WTC11 (cell line): ENCODE data around the gene GYS2. TPM values are rescaled to one million over a fixed set of nuclear protein-coding genes. Genes with fewer than 3 reads are reported as not detected.

Experiments
- ATAC-seq: fragments of 200-7000 bp; cut with Tn5 transposase; 2 replicates; pipeline ENCODE4 v1.10.0; 2021; ENCODE audit warnings: mild to moderate bottlenecking, moderate library complexity
- CTCF ChIA-PET: fragments of 300-600 bp; sonication (Branson Sonifier 250); formaldehyde crosslinking; loops from one replicate; lab custom pipeline; 2021; ENCODE audit warnings: antibody characterized with exemption; lab: Charles Lee
- POLR2A ChIA-PET: fragments of 350-600 bp; sonication (Branson Sonifier 250); formaldehyde crosslinking; loops from one replicate; lab custom pipeline; 2021; ENCODE audit warnings: antibody characterized with exemption; lab: Charles Lee
- DNase-seq: peaks from one replicate; pipeline ENCODE4 v3.0.0; 2021; ENCODE audit warnings: low spot score
- H3K27ac Mint-ChIP-seq: 2 replicates; pipeline ENCODE4 v1.8.0; 2021; ENCODE audit warnings: mixed read lengths
- H3K27me3 Mint-ChIP-seq: 2 replicates; pipeline ENCODE4 v1.8.0; 2021; ENCODE audit warnings: low read depth, mild to moderate bottlenecking, moderate library complexity, mixed read lengths
- H3K36me3 Mint-ChIP-seq: 2 replicates; pipeline ENCODE4 v1.8.0; 2021; ENCODE audit warnings: mixed read lengths
- H3K4me1 Mint-ChIP-seq: 2 replicates; pipeline ENCODE4 v1.8.0; 2022; ENCODE audit warnings: mixed read lengths
- H3K4me3 Mint-ChIP-seq: 2 replicates; pipeline ENCODE4 v1.8.0; 2021; ENCODE audit warnings: mild to moderate bottlenecking, moderate library complexity, mixed read lengths
- H3K9me3 Mint-ChIP-seq: 2 replicates; pipeline ENCODE4 v1.8.0; 2021; ENCODE audit warnings: mixed read lengths
- ATF2 ChIP-seq: sonication (generic); formaldehyde crosslinking; IDR thresholded peaks from 2 replicates; pipeline ENCODE4 v1.8.1; 2022; ENCODE audit warnings: low read depth, missing genetic modification reagents, borderline replicate concordance
- ATF6 ChIP-seq: sonication (generic); formaldehyde crosslinking; IDR thresholded peaks from 2 replicates; pipeline ENCODE4 v1.8.1; 2023; ENCODE audit warnings: mild to moderate bottlenecking, missing genetic modification reagents
- CBFB ChIP-seq: sonication (generic); formaldehyde crosslinking; IDR thresholded peaks from 2 replicates; pipeline ENCODE4 v1.8.1; 2022; ENCODE audit warnings: mild to moderate bottlenecking, low read depth, missing genetic modification reagents
- ELF4 ChIP-seq: sonication (generic); formaldehyde crosslinking; IDR thresholded peaks from 2 replicates; pipeline ENCODE4 v1.8.1; 2022; ENCODE audit warnings: low read depth, mild to moderate bottlenecking, moderate library complexity, missing genetic modification reagents
- EMX1 ChIP-seq: fragments of 250-450 bp; sonication (Bioruptor Pico); IDR thresholded peaks from 2 replicates; pipeline ENCODE4 v1.8.0; 2021; ENCODE audit warnings: mild to moderate bottlenecking
- ESRRA ChIP-seq: sonication (generic); formaldehyde crosslinking; IDR thresholded peaks from 2 replicates; pipeline ENCODE4 v1.8.1; 2022; ENCODE audit warnings: mild to moderate bottlenecking, missing genetic modification reagents, borderline replicate concordance
- FOXJ3 ChIP-seq: sonication (generic); formaldehyde crosslinking; IDR thresholded peaks from 2 replicates; pipeline ENCODE4 v1.9.0; 2021; ENCODE audit warnings: missing genetic modification reagents, mild to moderate bottlenecking, borderline replicate concordance
- FOXP1 ChIP-seq: sonication (generic); formaldehyde crosslinking; IDR thresholded peaks from 2 replicates; pipeline ENCODE4 v1.8.0; 2022; ENCODE audit warnings: missing genetic modification reagents, mild to moderate bottlenecking, moderate library complexity, borderline replicate concordance
- IRF1 ChIP-seq: sonication (generic); formaldehyde crosslinking; IDR thresholded peaks from 2 replicates; pipeline ENCODE4 v1.8.0; 2023; ENCODE audit warnings: missing genetic modification reagents
- JAZF1 ChIP-seq: fragments of 250-450 bp; sonication (Bioruptor Pico); IDR thresholded peaks from 2 replicates; pipeline ENCODE4 v1.9.0; 2021; ENCODE audit warnings: moderate library complexity, mild to moderate bottlenecking, inconsistent platforms
- NFE2L1 ChIP-seq: sonication (generic); formaldehyde crosslinking; IDR thresholded peaks from 2 replicates; pipeline ENCODE4 v1.8.1; 2023; ENCODE audit warnings: missing genetic modification reagents
- NR2C2 ChIP-seq: sonication (generic); formaldehyde crosslinking; IDR thresholded peaks from 2 replicates; pipeline ENCODE4 v1.8.0; 2022; ENCODE audit warnings: mild to moderate bottlenecking, missing genetic modification reagents
- PRRX2 ChIP-seq: fragments of 250-450 bp; sonication (Bioruptor Pico); IDR thresholded peaks from 2 replicates; pipeline ENCODE4 v1.8.0; 2021; ENCODE audit warnings: mild to moderate bottlenecking
- ZBTB21 ChIP-seq: sonication (generic); formaldehyde crosslinking; IDR thresholded peaks from 2 replicates; pipeline ENCODE4 v1.8.1; 2023; ENCODE audit warnings: mild to moderate bottlenecking, missing genetic modification reagents, borderline replicate concordance
- ZNF219 ChIP-seq: sonication (generic); formaldehyde crosslinking; IDR thresholded peaks from 2 replicates; pipeline ENCODE4 v1.8.0; 2023; ENCODE audit warnings: missing genetic modification reagents, mild to moderate bottlenecking, borderline replicate concordance
- ZNF232 ChIP-seq: sonication (generic); formaldehyde crosslinking; IDR thresholded peaks from 2 replicates; pipeline ENCODE4 v1.8.0; 2022; ENCODE audit warnings: mild to moderate bottlenecking, missing genetic modification reagents
- ZNF281 ChIP-seq: sonication (generic); formaldehyde crosslinking; IDR thresholded peaks from 2 replicates; pipeline ENCODE4 v1.8.0; 2023; ENCODE audit warnings: mild to moderate bottlenecking, missing genetic modification reagents
- ZNF423 ChIP-seq: fragments of 250-450 bp; sonication (Bioruptor Pico); IDR thresholded peaks from 2 replicates; pipeline ENCODE4 v2.1.2; 2022; ENCODE audit warnings: mild to moderate bottlenecking, moderate library complexity
- ZNF425 ChIP-seq: fragments of 250-450 bp; sonication (Bioruptor Pico); conservative IDR thresholded peaks from 2 replicates; pipeline ENCODE4 v1.9.0; 2021; ENCODE audit warnings: mild to moderate bottlenecking
- ZNF512 ChIP-seq: sonication (generic); formaldehyde crosslinking; IDR thresholded peaks from 2 replicates; pipeline ENCODE4 v1.8.1; 2022; ENCODE audit warnings: missing genetic modification reagents, borderline replicate concordance
- ZNF671 ChIP-seq: fragments of 250-450 bp; sonication (Bioruptor Pico); IDR thresholded peaks from 2 replicates; pipeline ENCODE4 v1.8.0; 2021; ENCODE audit warnings: mild to moderate bottlenecking
- total RNA-seq: library from RNA; stranded (reverse); gene quantifications from 3 replicates; pipeline ENCODE4 v1.2.3, GENCODE V29; 2021
- TF ChIP-seq, protein P1 (sequence below): sonication (generic); formaldehyde crosslinking; IDR thresholded peaks from 2 replicates; pipeline ENCODE4 v1.8.0; 2022; ENCODE audit warnings: mild to moderate bottlenecking, missing genetic modification reagents

GYS2 gene
- total RNA-seq, 1 experiment from 2014 or later, result not detected

- TF ChIP-seq ATF6 (CRISPR knock-in tag) (no peak), ZNF423 (CRISPR knock-in tag) (no peak), ZNF671 (CRISPR knock-in tag) (no peak), ZNF232 (no peak), CBFB (CRISPR knock-in tag) (no peak)
These were observed 10.8 kb upstream of the GYS2 start (continued) for GRCh38 chr12:21615431-21615830.

- Mint-ChIP-seq H3K4me1 (no peaks in the 10 kb centered on the region), H3K27ac (no peak overlapping the region), H3K4me3 (no peak overlapping the region), H3K9me3 (no peaks in the 10 kb centered on the region), H3K27me3 (no peaks in the 10 kb centered on the region), H3K36me3 (no peaks in the 10 kb centered on the region)
- no peak for DNase-seq
- ChIA-PET POLR2A (interaction anchor here (0.5 kb wide), 1 partner anchor 446 kb away, joined by 4 read pairs; no protein-coding TSS in a partner anchor), CTCF (no interaction called here)
- no peak for ATAC-seq
- TF ChIP-seq ZNF423 (CRISPR knock-in tag), result no peak
- no peak for TF ChIP-seq ATF2 (CRISPR knock-in tag)
- TF ChIP-seq ZNF281 (CRISPR knock-in tag), result no peak
- no peak for TF ChIP-seq JAZF1
- no peak for TF ChIP-seq ZNF512
- TF ChIP-seq ELF4 (CRISPR knock-in tag), result no peak
- TF ChIP-seq FOXP1 (CRISPR knock-in tag), result no peak
- no peak for TF ChIP-seq EMX1 (CRISPR knock-in tag)
- TF ChIP-seq ZBTB21, result no peak
- no peak for TF ChIP-seq FOXJ3 (CRISPR knock-in tag)
- TF ChIP-seq NFE2L1 (CRISPR knock-in tag), result no peak
- TF ChIP-seq ZNF425 (CRISPR knock-in tag), result no peak
- TF ChIP-seq ESRRA (CRISPR knock-in tag), result no peak
- TF ChIP-seq, protein P1, sequence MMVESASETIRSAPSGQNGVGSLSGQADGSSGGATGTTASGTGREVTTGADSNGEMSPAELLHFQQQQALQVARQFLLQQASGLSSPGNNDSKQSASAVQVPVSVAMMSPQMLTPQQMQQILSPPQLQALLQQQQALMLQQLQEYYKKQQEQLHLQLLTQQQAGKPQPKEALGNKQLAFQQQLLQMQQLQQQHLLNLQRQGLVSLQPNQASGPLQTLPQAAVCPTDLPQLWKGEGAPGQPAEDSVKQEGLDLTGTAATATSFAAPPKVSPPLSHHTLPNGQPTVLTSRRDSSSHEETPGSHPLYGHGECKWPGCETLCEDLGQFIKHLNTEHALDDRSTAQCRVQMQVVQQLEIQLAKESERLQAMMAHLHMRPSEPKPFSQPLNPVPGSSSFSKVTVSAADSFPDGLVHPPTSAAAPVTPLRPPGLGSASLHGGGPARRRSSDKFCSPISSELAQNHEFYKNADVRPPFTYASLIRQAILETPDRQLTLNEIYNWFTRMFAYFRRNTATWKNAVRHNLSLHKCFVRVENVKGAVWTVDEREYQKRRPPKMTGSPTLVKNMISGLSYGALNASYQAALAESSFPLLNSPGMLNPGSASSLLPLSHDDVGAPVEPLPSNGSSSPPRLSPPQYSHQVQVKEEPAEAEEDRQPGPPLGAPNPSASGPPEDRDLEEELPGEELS (CRISPR knock-in tag), result no peak
- TF ChIP-seq ZNF219 (CRISPR knock-in tag), result no peak
- TF ChIP-seq NR2C2 (CRISPR knock-in tag), result no peak
- TF ChIP-seq IRF1, result no peak
- TF ChIP-seq PRRX2, result no peak
These were observed 9.9 kb upstream of the GYS2 start for GRCh38 chr12:21614506-21614905.
